NT2/D1 (cell line): ENCODE measurements around the gene AMBRA1.

Experiments
- SUZ12 ChIP-seq: IDR thresholded peaks from 2 replicates; pipeline ENCODE4 v1.6.1; 2011; ENCODE audit not compliant: insufficient read length, insufficient read depth; ENCODE audit errors: extremely low read depth
- YY1 ChIP-seq: IDR thresholded peaks from 2 replicates; pipeline ENCODE4 v1.6.1; 2011; ENCODE audit not compliant: insufficient read length, insufficient read depth

DNA sequence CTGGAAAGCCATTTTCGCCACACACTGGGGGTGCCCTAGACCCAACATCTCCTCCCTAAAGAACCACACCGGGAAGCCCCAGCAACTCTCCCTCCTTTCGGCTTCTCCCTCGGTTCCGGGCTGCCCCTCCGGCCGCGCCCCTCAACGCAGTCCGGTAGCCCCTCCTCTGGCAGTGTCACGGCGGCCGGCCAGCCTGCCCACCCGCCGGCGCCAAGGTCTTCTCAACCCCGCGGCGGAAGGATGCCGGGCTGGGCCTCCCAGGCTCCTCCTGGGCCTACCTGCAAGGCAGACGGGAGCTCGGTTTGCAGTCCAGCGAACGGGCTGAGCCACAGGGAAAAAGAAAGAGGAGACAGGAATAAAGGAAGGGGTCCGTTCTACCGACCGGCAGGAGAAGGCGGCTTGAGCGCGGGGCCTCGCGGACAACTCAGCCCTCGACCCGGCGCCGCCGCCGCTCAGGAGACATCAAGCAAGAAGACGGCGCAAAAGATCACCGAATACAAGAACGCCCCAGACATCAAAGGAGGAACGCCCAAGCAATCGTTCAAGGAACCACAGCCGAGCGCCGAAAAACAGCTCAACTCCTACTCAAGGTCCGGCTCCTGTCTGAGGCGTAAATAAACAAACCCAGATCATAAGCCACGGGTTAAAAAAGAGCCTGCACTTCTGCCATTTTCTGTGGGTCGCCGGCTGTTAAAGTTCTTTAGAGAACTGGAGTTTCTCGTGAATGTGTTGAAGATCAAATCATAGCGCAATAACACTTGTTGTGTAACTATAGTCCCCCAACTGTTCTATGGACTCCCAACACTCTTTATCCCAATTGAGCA lies at the start of gene AMBRA1:
- TF ChIP-seq YY1 (no peak), SUZ12 (no peak)
